SK-N-MC (cell line): ENCODE measurements around the gene NPB.

Experiments used
- EZH2 ChIP-seq: fragments of 200-600 bp; sonication (generic); IDR thresholded peaks from one replicate; pipeline ENCODE4 v1.6.1; 2017; ENCODE audit warnings: antibody characterized with exemption
- FOXP2 ChIP-seq: optimal IDR thresholded peaks from 2 replicates; pipeline ENCODE3; 2011; ENCODE audit warnings: mild to moderate bottlenecking, moderate library complexity; ENCODE audit not compliant: insufficient read depth; ENCODE audit errors: extremely low read length, control extremely low read depth
- POLR2AphosphoS5 ChIP-seq: IDR thresholded peaks from 2 replicates; pipeline ENCODE4 v1.6.1; 2012; ENCODE audit warnings: mild to moderate bottlenecking, low read depth, low read length, borderline replicate concordance

DNA sequence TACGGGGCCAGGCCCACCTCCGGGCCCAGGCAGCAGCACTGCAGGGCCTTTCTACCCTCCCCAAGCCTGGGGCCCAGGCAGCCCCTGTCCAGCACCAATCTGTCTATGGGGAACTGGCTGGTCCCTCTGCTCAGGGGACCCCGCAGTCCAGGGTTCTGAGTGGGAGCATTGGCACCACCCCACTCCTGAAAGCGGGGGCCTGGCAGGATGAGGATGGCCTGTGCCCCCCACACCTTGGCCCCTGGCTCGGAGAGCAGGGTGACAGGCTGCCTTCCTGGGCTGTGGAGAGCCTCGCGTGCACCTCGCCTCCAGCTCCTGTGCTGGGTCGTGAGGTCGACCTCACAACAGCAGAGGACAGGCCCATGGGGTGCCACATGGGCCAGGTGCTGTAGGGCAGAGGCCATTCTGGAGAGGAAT is 1.4 kb downstream of the NPB start:
- TF ChIP-seq POLR2AphosphoS5 (no peak), EZH2 (no peak), FOXP2 (no peak)
